Liver (tissue), 9 donors: Measurements from ENCODE around the gene GPATCH3. TPM values are rescaled to one million over a fixed set of nuclear protein-coding genes. Genes with fewer than 3 reads are reported as not detected.
A peak's percentile ranks its signal among the peaks of the same experiment; 100 is the strongest.

Experiments
- DNase-seq: peaks from one replicate; pipeline ENCODE4 v3.0.0-alpha.2; 2017; ENCODE audit warnings: low spot score
- H3K27ac ChIP-seq, 2 donors: one replicate each; pipeline ENCODE4 v1.7.0; 2013; ENCODE audit warnings: inconsistent platforms in 2 of 2, low read length in 2 of 2, control low read depth in 1 of 2, low read depth in 1 of 2, mild to moderate bottlenecking in 1 of 2
- H3K27me3 ChIP-seq, 4 donors: one replicate each; pipeline versions ENCODE4 v1.6.1 to v1.7.0; 2013; ENCODE audit warnings: low read length in 3 of 4, inconsistent platforms in 1 of 4, mild to moderate bottlenecking in 1 of 4, moderate library complexity in 1 of 4; ENCODE audit not compliant: control insufficient read depth in 4 of 4, insufficient read depth in 4 of 4
- H3K36me3 ChIP-seq, 4 donors: one replicate each; pipeline versions ENCODE4 v1.6.1 to v1.7.0; 2013; ENCODE audit warnings: low read length in 3 of 4, mild to moderate bottlenecking in 3 of 4, low read depth in 1 of 4, moderate library complexity in 1 of 4; ENCODE audit not compliant: control insufficient read depth in 4 of 4, insufficient read depth in 3 of 4
- H3K4me1 ChIP-seq, 4 donors: one replicate each; pipeline versions ENCODE4 v1.6.1 to v1.7.0; 2013; ENCODE audit warnings: low read length in 3 of 4, mild to moderate bottlenecking in 3 of 4, moderate library complexity in 1 of 4; ENCODE audit not compliant: control insufficient read depth in 4 of 4, insufficient read depth in 4 of 4
- H3K4me3 ChIP-seq, 3 donors: one replicate each; pipeline versions ENCODE4 v1.6.1 to v1.7.0; 2013; ENCODE audit warnings: low read length in 3 of 3, control low read depth in 1 of 3, low read depth in 1 of 3, mild to moderate bottlenecking in 1 of 3
- H3K9ac ChIP-seq, 2 donors: one replicate each; pipeline ENCODE4 v1.7.0; 2013; ENCODE audit warnings: low read length in 2 of 2, mild to moderate bottlenecking in 2 of 2, moderate library complexity in 2 of 2, control low read depth in 1 of 2, low read depth in 1 of 2
- H3K9me3 ChIP-seq, 4 donors: one replicate each; pipeline versions ENCODE4 v1.6.1 to v1.7.0; 2013; ENCODE audit warnings: low read length in 3 of 4; ENCODE audit not compliant: control insufficient read depth in 4 of 4
- EGR1 ChIP-seq, 2 donors: IDR thresholded peaks; 2 replicates each; pipeline ENCODE4 v1.6.1; 2016 to 2018; ENCODE audit warnings: antibody characterized with exemption in 2 of 2, low read depth in 2 of 2
- FOXA2 ChIP-seq: IDR thresholded peaks from 2 replicates; pipeline ENCODE4 v1.6.1; 2016; ENCODE audit warnings: antibody characterized with exemption
- HNF4A ChIP-seq, 2 donors: conservative IDR thresholded peaks; 2 replicates each; pipeline ENCODE4 v1.6.1; 2016; ENCODE audit warnings: antibody characterized with exemption in 2 of 2, mild to moderate bottlenecking in 2 of 2
- JUND ChIP-seq, 2 donors: IDR thresholded peaks; 2 replicates each; pipeline ENCODE4 v1.6.1; 2016; ENCODE audit warnings: antibody characterized with exemption in 2 of 2
- MAX ChIP-seq: IDR thresholded peaks from 2 replicates; pipeline ENCODE4 v1.6.1; 2016; ENCODE audit warnings: antibody characterized with exemption
- NR2F2 ChIP-seq: IDR thresholded peaks from 2 replicates; pipeline ENCODE4 v1.6.1; 2016; ENCODE audit warnings: antibody characterized with exemption
- RAD21 ChIP-seq, 2 donors: IDR thresholded peaks; 2 replicates each; pipeline ENCODE4 v1.6.1; 2016; ENCODE audit warnings: antibody characterized with exemption in 2 of 2, mild to moderate bottlenecking in 2 of 2
- RXRA ChIP-seq, 2 donors: IDR thresholded peaks; 2 replicates each; pipeline ENCODE4 v1.6.1; 2017 to 2018; ENCODE audit warnings: antibody characterized with exemption in 2 of 2, mild to moderate bottlenecking in 1 of 2
- TAF1 ChIP-seq: conservative IDR thresholded peaks from 2 replicates; pipeline ENCODE4 v1.6.1; 2016; ENCODE audit warnings: antibody characterized with exemption, mild to moderate bottlenecking
- YY1 ChIP-seq: IDR thresholded peaks from 2 replicates; pipeline ENCODE4 v1.6.1; 2016; ENCODE audit warnings: antibody characterized with exemption, mild to moderate bottlenecking
- ZBTB33 ChIP-seq: IDR thresholded peaks from 2 replicates; pipeline ENCODE4 v1.6.1; 2016; ENCODE audit warnings: antibody characterized with exemption
- WGBS: extraction: QIAGEN DNeasy Blood & Tissue Kit; methylation state at CpG from one replicate; pipeline ENCODE4 v1.1.7; 2013; 5-methylcytosine and 5-hydroxymethylcytosine counted together
- polyA plus RNA-seq, 2 donors: library from polyadenylated mRNA; stranded (reverse) in 1 of 2; unstranded in 1 of 2; fragments of 200-250 nt in 1 of 2; fragments of >200 nt in 1 of 2; fragmentation: Nextera tagmentation in 1 of 2; extraction: Ambion mirVana in 1 of 2; gene quantifications; one replicate each; pipeline versions ENCODE4 v1.2.1 to v1.2.3, GENCODE V29; 2013 to 2015
- total RNA-seq, 2 donors: library from RNA; depleted of rRNA; stranded (reverse); fragments of >200 nt; gene quantifications; one replicate each; pipeline ENCODE4 v1.2.3, GENCODE V29; 2014
- TF ChIP-seq, protein P1 (sequence below): fragments of 150-350 bp; IDR thresholded peaks from 2 replicates; pipeline ENCODE4 v1.5.1; 2017; ENCODE audit warnings: improper control_type of control experiment, low read depth, low read length; ENCODE audit not compliant: missing input control
- donor health status: healthy.
- donor health status: healthy.
- donor health status: healthy.
- donor health status: healthy.
- donor health status: healthy.

Gene GPATCH3
- total and polyA plus RNA-seq, 4 donors, result 5.8 to 6.3 (median 6.2) TPM

DNA sequence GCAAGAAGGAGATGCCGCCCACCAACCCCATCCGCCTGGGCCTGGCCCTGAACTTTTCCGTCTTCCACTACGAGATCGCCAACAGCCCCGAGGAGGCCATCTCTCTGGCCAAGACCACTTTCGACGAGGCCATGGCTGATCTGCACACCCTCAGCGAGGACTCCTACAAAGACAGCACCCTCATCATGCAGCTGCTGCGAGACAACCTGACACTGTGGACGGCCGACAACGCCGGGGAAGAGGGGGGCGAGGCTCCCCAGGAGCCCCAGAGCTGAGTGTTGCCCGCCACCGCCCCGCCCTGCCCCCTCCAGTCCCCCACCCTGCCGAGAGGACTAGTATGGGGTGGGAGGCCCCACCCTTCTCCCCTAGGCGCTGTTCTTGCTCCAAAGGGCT lies 36.6 kb downstream of the GPATCH3 start (continued):
- TF ChIP-seq RXRA (IDR thresholded peaks at IDR 0.05) (no peak), ZBTB33 (no peak), HNF4A (conservative IDR thresholded peaks at IDR 0.05) (no peak)

GRCh38 chr1:26862781-26863684 lies 37.2 kb downstream of the GPATCH3 start, which contains the start of gene SFN:
TSS of gene SFN (plus strand) at chr1:26863149. CDS start at chr1:26863213, 64 bp downstream.
- Histone ChIP-seq H3K4me3 (peak within 1 kb of the TSS in 1 of 3 donors; percentile 45), H3K36me3 (peaks cover 0 to 2% (median 0%) of the 10 kb centered on the region in 4 donors), H3K9me3 (no peaks in the 10 kb centered on the region), H3K4me1 (peaks cover 0 to 12% (median 6%) of the 10 kb centered on the region in 4 donors), H3K27ac (no peak within 1 kb of the TSS), H3K27me3 (no peaks in the 10 kb centered on the region), H3K9ac (no peak within 1 kb of the TSS)
- TF ChIP-seq FOXA2 (no peak), EGR1 (IDR thresholded peaks at IDR 0.05; ENCODE audit: low read depth in 2 of 2) (no peak), MAX (no peak), JUND (IDR thresholded peaks at IDR 0.05) (no peak), TAF1 (no peak), NR2F2 (no peak), ZBTB33 (no peak)
- TF ChIP-seq, protein P1, sequence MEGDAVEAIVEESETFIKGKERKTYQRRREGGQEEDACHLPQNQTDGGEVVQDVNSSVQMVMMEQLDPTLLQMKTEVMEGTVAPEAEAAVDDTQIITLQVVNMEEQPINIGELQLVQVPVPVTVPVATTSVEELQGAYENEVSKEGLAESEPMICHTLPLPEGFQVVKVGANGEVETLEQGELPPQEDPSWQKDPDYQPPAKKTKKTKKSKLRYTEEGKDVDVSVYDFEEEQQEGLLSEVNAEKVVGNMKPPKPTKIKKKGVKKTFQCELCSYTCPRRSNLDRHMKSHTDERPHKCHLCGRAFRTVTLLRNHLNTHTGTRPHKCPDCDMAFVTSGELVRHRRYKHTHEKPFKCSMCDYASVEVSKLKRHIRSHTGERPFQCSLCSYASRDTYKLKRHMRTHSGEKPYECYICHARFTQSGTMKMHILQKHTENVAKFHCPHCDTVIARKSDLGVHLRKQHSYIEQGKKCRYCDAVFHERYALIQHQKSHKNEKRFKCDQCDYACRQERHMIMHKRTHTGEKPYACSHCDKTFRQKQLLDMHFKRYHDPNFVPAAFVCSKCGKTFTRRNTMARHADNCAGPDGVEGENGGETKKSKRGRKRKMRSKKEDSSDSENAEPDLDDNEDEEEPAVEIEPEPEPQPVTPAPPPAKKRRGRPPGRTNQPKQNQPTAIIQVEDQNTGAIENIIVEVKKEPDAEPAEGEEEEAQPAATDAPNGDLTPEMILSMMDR, result no peak
- no peak for DNase-seq
- 80% methylated on average over 37 of the region's 37 CpGs for WGBS

DNA sequence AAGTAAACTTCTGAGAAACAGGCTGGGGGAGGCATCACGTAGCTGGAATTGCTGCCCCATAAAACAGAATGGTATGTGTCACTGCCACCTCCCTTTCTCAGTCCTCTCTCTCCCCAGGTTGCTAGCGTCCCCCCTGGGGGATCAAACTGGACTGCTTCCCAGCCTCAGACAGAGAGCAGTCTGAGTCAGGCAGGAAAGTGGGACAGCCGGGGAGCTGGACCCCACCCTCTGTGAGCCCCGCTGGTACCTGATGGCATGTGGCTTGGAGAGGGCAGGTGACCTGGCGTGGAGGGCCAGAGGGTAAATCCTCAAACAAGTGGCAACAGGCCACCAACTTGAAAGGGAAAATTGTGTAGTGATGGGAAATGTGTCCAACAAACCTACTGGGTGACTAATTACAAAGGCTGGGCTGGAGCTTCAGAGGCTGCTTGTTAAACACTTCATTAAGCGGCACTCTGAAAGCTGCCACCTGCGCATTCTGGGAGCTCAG lies 38.3 kb downstream of the GPATCH3 start:
- no peak overlapping the region for H3K4me3 ChIP-seq
- H3K9me3 ChIP-seq, result no peaks in the 10 kb centered on the region
- no peak overlapping the region for H3K9ac ChIP-seq
- peaks cover 0 to 5% (median 0%) of the 10 kb centered on the region in 4 donors for H3K36me3 ChIP-seq
- no peak for DNase-seq
- no peak overlapping the region for H3K27ac ChIP-seq
- no peaks in the 10 kb centered on the region for H3K27me3 ChIP-seq
- H3K4me1 ChIP-seq, result peaks cover 0 to 12% (median 6%) of the 10 kb centered on the region in 4 donors
- WGBS, result 95% methylated on average over 7 of the region's 7 CpGs
- no peak for TF ChIP-seq YY1
- no peak for TF ChIP-seq RXRA (IDR thresholded peaks at IDR 0.05)
- TF ChIP-seq RAD21 (IDR thresholded peaks at IDR 0.05), result no peak
